WI38 (cell line): Measurements from ENCODE around the gene ANKDD1B.

Source experiments
- H3K4me3 ChIP-seq: 2 replicates; pipeline ENCODE4 v1.5.1; 2011; ENCODE audit warnings: low read depth, mild to moderate bottlenecking, control low read depth, low read length
- TF ChIP-seq, protein P1 (sequence below): IDR thresholded peaks from 2 replicates; pipeline ENCODE4 v1.5.1; 2012; ENCODE audit warnings: low read depth, mild to moderate bottlenecking, control low read depth, low read length

ANKDD1B gene

DNA sequence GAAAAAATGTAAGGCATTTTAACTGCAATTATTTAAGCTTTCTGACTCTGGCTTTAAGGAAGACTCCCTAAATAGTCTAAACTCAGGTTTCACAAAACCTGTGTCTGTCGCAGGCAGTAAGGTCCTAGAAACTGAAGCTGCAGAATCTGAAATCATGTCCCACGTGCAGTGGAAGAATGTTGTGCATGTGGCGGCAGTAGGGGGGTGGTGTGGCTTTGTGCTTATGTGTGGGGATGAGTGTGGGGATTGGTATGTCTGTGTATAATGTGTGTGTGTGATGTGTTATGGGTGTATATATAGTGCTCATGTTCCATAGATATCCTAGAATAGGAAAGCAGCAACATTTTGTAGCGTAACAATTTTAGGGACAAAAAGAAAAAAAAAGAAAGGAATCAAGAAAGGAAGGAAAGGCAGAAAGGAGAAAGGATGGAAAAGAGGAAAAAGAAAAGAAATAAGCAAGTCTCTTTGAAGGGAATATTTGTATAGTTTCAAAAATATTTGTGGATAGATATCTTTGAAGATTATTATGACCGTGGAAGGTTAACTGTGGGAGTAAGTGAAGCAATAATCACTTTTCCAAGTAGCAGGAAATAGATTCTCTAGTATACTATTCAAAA is 6.6 kb downstream of the ANKDD1B start:
- TF ChIP-seq, protein P1, sequence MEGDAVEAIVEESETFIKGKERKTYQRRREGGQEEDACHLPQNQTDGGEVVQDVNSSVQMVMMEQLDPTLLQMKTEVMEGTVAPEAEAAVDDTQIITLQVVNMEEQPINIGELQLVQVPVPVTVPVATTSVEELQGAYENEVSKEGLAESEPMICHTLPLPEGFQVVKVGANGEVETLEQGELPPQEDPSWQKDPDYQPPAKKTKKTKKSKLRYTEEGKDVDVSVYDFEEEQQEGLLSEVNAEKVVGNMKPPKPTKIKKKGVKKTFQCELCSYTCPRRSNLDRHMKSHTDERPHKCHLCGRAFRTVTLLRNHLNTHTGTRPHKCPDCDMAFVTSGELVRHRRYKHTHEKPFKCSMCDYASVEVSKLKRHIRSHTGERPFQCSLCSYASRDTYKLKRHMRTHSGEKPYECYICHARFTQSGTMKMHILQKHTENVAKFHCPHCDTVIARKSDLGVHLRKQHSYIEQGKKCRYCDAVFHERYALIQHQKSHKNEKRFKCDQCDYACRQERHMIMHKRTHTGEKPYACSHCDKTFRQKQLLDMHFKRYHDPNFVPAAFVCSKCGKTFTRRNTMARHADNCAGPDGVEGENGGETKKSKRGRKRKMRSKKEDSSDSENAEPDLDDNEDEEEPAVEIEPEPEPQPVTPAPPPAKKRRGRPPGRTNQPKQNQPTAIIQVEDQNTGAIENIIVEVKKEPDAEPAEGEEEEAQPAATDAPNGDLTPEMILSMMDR: no peak
- no peak overlapping the region for H3K4me3 ChIP-seq

DNA sequence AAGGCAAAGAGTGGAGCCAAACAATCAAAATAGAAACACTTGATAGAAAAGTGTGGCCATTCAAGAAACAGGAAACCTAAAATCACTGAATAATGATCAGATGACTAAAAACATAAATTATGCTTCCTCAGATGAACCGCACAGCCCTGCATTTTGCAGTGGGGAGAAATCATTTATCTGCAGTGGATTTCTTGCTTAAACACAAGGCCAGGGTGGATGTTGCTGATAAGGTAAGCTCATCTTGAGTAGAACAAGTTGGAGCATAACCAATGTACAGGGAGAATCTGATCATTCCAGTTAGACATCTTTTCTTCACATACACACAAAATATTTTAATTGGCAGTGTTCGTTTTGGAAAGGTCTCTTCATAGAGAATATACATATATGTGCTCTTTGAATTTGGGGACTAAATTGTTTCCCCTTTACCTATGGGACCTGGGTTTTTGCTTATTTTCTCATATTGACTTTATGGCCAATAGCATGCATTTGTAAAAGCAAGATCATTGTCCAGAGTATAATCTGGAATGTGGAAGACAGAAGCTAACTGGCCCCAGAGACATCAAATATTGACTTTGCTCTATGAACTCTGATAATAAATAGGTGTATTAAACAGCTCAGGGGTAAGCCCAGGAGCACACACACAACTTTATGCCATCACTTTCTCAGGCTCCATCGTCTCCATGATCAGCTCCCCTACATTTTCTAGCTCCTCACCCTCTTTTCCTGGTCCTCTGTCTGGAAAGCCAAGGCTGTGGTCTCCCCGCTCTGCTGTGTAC is 9.1 kb downstream of the ANKDD1B start:
- H3K4me3 ChIP-seq: no peak overlapping the region
- TF ChIP-seq, protein P1: no peak

DNA sequence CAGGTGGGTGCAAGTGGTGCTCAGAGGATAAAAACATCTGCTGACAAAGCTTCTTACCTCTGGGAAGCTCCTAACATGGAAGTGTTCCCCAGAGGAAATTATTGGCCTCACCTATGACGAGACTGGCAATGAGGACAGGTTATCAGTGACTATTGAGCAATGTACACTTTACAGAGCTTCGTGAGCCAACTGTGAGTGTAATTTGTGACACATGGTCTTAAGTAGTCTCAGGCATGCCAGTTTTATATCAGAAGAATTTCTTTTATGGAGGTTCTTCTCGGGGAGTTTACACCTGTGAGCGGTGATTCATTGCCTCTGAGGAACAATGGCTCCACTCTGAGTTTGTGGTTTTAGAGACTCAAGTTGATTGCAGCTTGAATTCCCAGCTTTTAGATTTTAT is 11.3 kb downstream of the ANKDD1B start:
- H3K4me3 ChIP-seq: no peak overlapping the region

DNA sequence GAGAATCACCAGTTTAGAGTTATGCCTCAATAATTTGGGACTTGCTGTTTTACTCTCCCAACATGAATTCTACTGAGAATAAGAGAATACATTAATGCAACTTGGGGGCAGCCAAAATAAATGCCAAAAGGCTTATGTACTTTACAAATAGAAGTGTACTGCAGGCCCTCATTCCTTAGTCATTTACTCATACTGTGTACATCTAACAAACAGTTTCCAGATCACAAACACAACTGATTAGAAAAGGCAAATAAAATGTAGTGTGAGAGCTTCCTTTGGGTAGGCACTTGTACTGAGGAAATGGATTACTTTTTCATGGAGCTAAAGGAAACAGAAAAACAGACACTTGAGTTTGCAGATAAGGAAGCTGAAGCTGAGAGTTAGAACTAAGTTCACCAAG is 12.6 kb downstream of the ANKDD1B start:
- no peak overlapping the region for H3K4me3 ChIP-seq
- TF ChIP-seq, protein P1: no peak

More for the DNA sequence above, 11.3 kb downstream of the ANKDD1B start:
- TF ChIP-seq, protein P1: no peak

DNA sequence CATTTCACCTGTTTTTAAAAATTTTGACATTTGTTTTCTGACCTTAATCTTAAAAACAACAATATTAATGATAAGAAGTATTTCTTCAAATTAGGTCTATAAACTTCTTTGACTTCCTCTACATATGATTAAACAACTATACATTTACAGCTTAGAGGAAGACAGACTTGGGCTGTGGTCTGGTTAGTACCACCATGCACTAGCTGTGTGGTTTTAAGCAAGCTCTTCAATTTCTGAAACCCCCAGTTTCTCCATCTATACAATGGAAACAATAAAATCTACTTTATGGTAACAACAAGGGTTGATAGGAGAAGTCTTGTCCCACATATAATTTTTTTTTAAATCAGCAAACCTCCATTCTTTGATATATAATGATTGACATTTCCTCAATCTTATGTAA is 15.7 kb downstream of the ANKDD1B start:
- TF ChIP-seq, protein P1: no peak
- H3K4me3 ChIP-seq: no peak overlapping the region

DNA sequence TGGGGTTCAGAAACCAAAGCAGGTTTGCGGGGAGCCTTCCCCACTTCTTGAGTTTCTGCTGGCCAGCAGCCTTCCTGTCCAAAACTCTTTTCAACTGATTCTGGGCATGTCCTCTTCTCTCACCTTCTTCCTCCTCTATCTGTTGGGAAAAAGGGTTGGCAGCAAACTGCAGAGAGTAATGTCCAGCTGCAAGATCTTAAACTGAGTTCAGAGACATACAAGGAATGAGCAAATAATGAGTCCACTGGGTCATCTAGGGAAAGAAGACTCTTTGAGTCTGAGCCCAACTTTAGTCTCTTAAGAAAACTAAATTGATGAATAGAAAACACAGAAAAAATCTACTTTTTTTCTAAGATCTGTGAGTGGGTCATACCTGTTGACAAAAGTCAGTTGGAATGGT is 16.5 kb downstream of the ANKDD1B start:
- TF ChIP-seq, protein P1: no peak
- no peak overlapping the region for H3K4me3 ChIP-seq

DNA sequence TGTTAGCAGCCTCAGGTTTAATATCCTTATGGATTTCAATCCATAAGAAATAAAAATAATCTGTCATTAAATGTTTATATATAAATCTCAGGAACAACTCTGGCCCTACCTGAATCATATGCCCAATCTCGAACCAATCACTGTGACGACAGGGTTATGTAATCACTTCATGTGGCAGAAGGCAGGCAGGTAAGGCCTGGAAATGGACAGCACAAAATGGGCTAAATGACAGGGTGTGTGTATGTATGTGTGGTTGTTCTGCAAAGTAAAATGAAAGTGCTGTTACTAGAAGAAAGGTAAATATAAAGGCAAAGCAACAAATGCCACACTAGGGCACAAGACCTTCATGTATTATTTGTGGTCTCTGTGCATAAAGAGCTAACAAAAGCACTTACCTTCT is 19.6 kb downstream of the ANKDD1B start:
- no peak overlapping the region for H3K4me3 ChIP-seq

More for the DNA sequence above, 19.6 kb downstream of the ANKDD1B start:
- TF ChIP-seq, protein P1: no peak
